ENCODE measurements around the gene TBL1X. TPM values are rescaled to one million over a fixed set of nuclear protein-coding genes. Genes with fewer than 3 reads are reported as not detected.

TBL1X gene
- total RNA-seq, 1 donor from 2014 or later = 32.5 TPM

GRCh38 chrX:9462456-9462855 lies 2.4 kb upstream of the TBL1X start:
- no peak for TF ChIP-seq CTCF (conservative IDR thresholded peaks at IDR 0.05)
- peaks cover 31% of the 10 kb centered on the region for H3K4me1 Mint-ChIP-seq
- peaks cover 4% of the 10 kb centered on the region for H3K27me3 Mint-ChIP-seq (ENCODE audit: low read depth)
- H3K4me3 Mint-ChIP-seq = peak overlapping the region; percentile 88
- H3K27ac Mint-ChIP-seq (ENCODE audit: unreplicated experiment) = no peak overlapping the region
- no peaks in the 10 kb centered on the region for H3K36me3 Mint-ChIP-seq (ENCODE audit: low read depth)
- no peaks in the 10 kb centered on the region for H3K9me3 Mint-ChIP-seq
- DNase-seq (ENCODE audit: low read depth, low spot score) = no peak

- Mint-ChIP-seq H3K36me3 (ENCODE audit: low read depth) (no peaks in the 10 kb centered on the region), H3K9me3 (no peaks in the 10 kb centered on the region), H3K4me1 (peaks cover 38% of the 10 kb centered on the region), H3K27me3 (ENCODE audit: low read depth) (peaks cover 4% of the 10 kb centered on the region), H3K27ac (ENCODE audit: unreplicated experiment) (no peak overlapping the region), H3K4me3 (peak overlapping the region; percentile 87)
- no peak for TF ChIP-seq CTCF (conservative IDR thresholded peaks at IDR 0.05)
- DNase-seq (ENCODE audit: low read depth, low spot score) = peak; percentile 7
Measured at GRCh38 chrX:9465380-9466123, 694 bp downstream of the TBL1X start.

GRCh38 chrX:9466124-9466495 lies 1.3 kb downstream of the TBL1X start:
- Mint-ChIP-seq H3K4me3 (peak overlapping the region; percentile 87), H3K9me3 (no peaks in the 10 kb centered on the region), H3K27ac (ENCODE audit: unreplicated experiment) (no peak overlapping the region), H3K4me1 (peaks cover 42% of the 10 kb centered on the region), H3K27me3 (ENCODE audit: low read depth) (peaks cover 4% of the 10 kb centered on the region), H3K36me3 (ENCODE audit: low read depth) (no peaks in the 10 kb centered on the region)
- peak; percentile 4 for DNase-seq (ENCODE audit: low read depth, low spot score)
- no peak for TF ChIP-seq CTCF (conservative IDR thresholded peaks at IDR 0.05)

- H3K36me3 Mint-ChIP-seq (ENCODE audit: low read depth) = peaks cover 2% of the 10 kb centered on the region
- H3K4me3 Mint-ChIP-seq = peak overlapping the region; percentile 87
- no peak for DNase-seq (ENCODE audit: low read depth, low spot score)
- peaks cover 4% of the 10 kb centered on the region for H3K27me3 Mint-ChIP-seq (ENCODE audit: low read depth)
- no peak for TF ChIP-seq CTCF (conservative IDR thresholded peaks at IDR 0.05)
- H3K27ac Mint-ChIP-seq (ENCODE audit: unreplicated experiment) = no peak overlapping the region
- no peaks in the 10 kb centered on the region for H3K9me3 Mint-ChIP-seq
- peaks cover 46% of the 10 kb centered on the region for H3K4me1 Mint-ChIP-seq
Measured at GRCh38 chrX:9466736-9467135, 1.9 kb downstream of the TBL1X start.

- no peak for TF ChIP-seq CTCF (conservative IDR thresholded peaks at IDR 0.05)
- Mint-ChIP-seq H3K9me3 (no peaks in the 10 kb centered on the region), H3K27ac (ENCODE audit: unreplicated experiment) (no peak overlapping the region), H3K36me3 (ENCODE audit: low read depth) (peaks cover 2% of the 10 kb centered on the region), H3K4me3 (peak overlapping the region; percentile 87), H3K4me1 (peaks cover 46% of the 10 kb centered on the region), H3K27me3 (ENCODE audit: low read depth) (peaks cover 4% of the 10 kb centered on the region)
- no peak for DNase-seq (ENCODE audit: low read depth, low spot score)
Measured at GRCh38 chrX:9467146-9467545, 2.3 kb downstream of the TBL1X start.

Measured in neural crest cell (in vitro differentiated cells).